HG02840 (cell line): ENCODE results near the gene ANKRD34A.

Experiments
- ATAC-seq: cut with Tn5 transposase; IDR thresholded peaks from one replicate; pipeline ENCODE4 v1.9.1; 2021; ENCODE audit warnings: mild to moderate bottlenecking, moderate library complexity, moderate number of reproducible peaks; ENCODE audit not compliant: unreplicated experiment, low FRiP score

The ANKRD34A gene

GRCh38 chr1:145916745-145917144, 47.6 kb downstream of the ANKRD34A start:
- ATAC-seq, result no peak

GRCh38 chr1:145912128-145912641, 52.2 kb downstream of the ANKRD34A start:
- no peak for ATAC-seq
